PC-9 (cell line): ENCODE measurements around the gene WRNIP1. TPM values are rescaled to one million over a fixed set of nuclear protein-coding genes. Genes with fewer than 3 reads are reported as not detected.
A peak's percentile ranks its signal among the peaks of the same experiment; 100 is the strongest.

Experiments
- BruUV-seq: library from RNA; stranded (reverse); fragments of 400-500 nt; replicated peaks from 2 replicates; lab custom pipeline; 2021; lab: Mats Ljungman, UMichigan
- CTCF ChIA-PET: fragments of 300-600 bp; sonication (Branson Sonifier 250); formaldehyde crosslinking; loops from one replicate; lab custom pipeline; 2022; ENCODE audit warnings: antibody characterized with exemption; lab: Charles Lee
- POLR2A ChIA-PET: fragments of 300-600 bp; sonication (Branson Sonifier 250); formaldehyde crosslinking; loops from one replicate; lab custom pipeline; 2022; ENCODE audit warnings: antibody characterized with exemption; ENCODE audit not compliant: unreplicated experiment; lab: Charles Lee
- DNase-seq, 2 experiments: peaks; one replicate each; pipeline versions ENCODE4 v3.0.0 to v3.0.0-alpha.2; 2015 to 2022; ENCODE audit warnings: mixed read lengths in 1 of 2
- H2AFZ ChIP-seq: fragments of 200-600 bp; sonication (generic); 2 replicates; pipeline ENCODE4 v1.8.1; 2017; ENCODE audit warnings: antibody characterized with exemption
- H3F3A ChIP-seq: fragments of 200-600 bp; sonication (generic); 2 replicates; pipeline ENCODE4 v1.8.1; 2017; ENCODE audit warnings: antibody characterized with exemption, mild to moderate bottlenecking, low read depth; ENCODE audit not compliant: insufficient read depth
- H3K27ac ChIP-seq: fragments of 200-600 bp; sonication (generic); 2 replicates; pipeline ENCODE4 v1.6.1; 2016; ENCODE audit warnings: mixed run types
- H3K27me3 ChIP-seq: fragments of 200-600 bp; sonication (generic); 2 replicates; pipeline ENCODE4 v1.6.1; 2016; ENCODE audit warnings: low read depth, mixed run types; ENCODE audit not compliant: insufficient read depth
- H3K36me3 ChIP-seq: fragments of 200-600 bp; sonication (generic); 2 replicates; pipeline ENCODE4 v1.6.1; 2016; ENCODE audit warnings: low read depth, mixed run types
- H3K4me1 ChIP-seq: fragments of 200-600 bp; sonication (generic); replicated peaks from 2 replicates; pipeline ENCODE4 v1.6.1; 2016; ENCODE audit warnings: mixed run types; ENCODE audit not compliant: insufficient read depth
- H3K4me2 ChIP-seq: fragments of 200-600 bp; sonication (generic); 2 replicates; pipeline ENCODE4 v1.6.1; 2017; ENCODE audit warnings: mixed run types
- H3K4me3 ChIP-seq: fragments of 200-600 bp; sonication (generic); 2 replicates; pipeline ENCODE4 v1.6.1; 2016; ENCODE audit warnings: mixed run types
- H3K79me2 ChIP-seq: fragments of 200-600 bp; sonication (generic); 2 replicates; pipeline ENCODE4 v1.6.1; 2017; ENCODE audit warnings: low read depth, mixed run types
- H3K9me2 ChIP-seq: fragments of 200-600 bp; sonication (generic); 2 replicates; pipeline ENCODE4 v1.8.1; 2017; ENCODE audit warnings: mild to moderate bottlenecking; ENCODE audit not compliant: insufficient read depth
- H3K9me3 ChIP-seq: fragments of 200-600 bp; sonication (generic); 2 replicates; pipeline ENCODE4 v1.8.1; 2016; ENCODE audit warnings: low read depth; ENCODE audit not compliant: insufficient read depth
- H4K20me1 ChIP-seq: fragments of 200-600 bp; sonication (generic); 2 replicates; pipeline ENCODE4 v1.8.1; 2017; ENCODE audit not compliant: insufficient read depth
- EZH2 ChIP-seq: fragments of 200-600 bp; sonication (generic); IDR thresholded peaks from 2 replicates; pipeline ENCODE4 v1.8.0; 2017; ENCODE audit warnings: antibody characterized with exemption, low read depth
- intact Hi-C: fragments of 100-400 bp; cut with micrococcal nuclease; formaldehyde crosslinking; loops from one replicate; pipeline ENCODE4 v1.10.0; 2022; ENCODE audit not compliant: unreplicated experiment
- total RNA-seq: library from RNA; stranded (reverse); gene quantifications from 2 replicates; pipeline ENCODE4 v1.2.3, GENCODE V29; 2021
- TF ChIP-seq, protein P1 (sequence below): fragments of 200-600 bp; sonication (generic); conservative IDR thresholded peaks from 2 replicates; pipeline ENCODE4 v1.6.1; 2017; ENCODE audit warnings: mixed run types, antibody characterized with exemption, mild to moderate bottlenecking, moderate library complexity

The WRNIP1 gene
- total RNA-seq, 1 experiment from 2014 or later = 61.4 TPM

DNA sequence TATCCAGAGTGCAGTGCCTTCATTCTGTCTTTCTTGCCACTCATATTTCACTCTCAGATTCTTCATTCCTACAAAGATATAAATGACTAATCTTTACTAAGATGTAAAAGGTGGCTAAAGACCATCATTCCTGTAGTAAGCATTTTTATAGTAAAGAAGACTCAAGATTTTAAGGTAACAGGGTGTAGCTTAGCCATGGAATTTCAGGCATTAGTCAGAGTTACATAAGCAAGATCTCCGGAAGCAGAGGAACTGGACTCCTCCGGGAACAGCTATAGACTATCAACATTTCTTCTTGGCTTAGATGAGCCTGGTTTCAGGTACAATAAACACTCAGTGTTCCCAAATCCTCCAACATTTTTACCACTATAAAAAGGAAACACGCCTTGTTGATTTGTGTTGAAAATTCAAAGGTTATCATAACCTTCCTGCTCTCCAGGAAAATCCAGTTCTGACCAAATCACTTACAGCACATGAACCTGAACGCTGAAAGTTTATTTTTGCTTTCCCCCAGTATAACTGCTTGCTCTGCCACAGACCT is 52.8 kb downstream of the WRNIP1 start:
- Histone ChIP-seq H3K9me2 (no peaks in the 10 kb centered on the region), H3K79me2 (peaks cover 11% of the 10 kb centered on the region; the same call in 1 of the 2 replicates), H2AFZ (no peak overlapping the region), H3K27me3 (no peaks in the 10 kb centered on the region), H3K4me1 (peaks cover 34% of the 10 kb centered on the region), H4K20me1 (no peaks in the 10 kb centered on the region), H3K36me3 (no peaks in the 10 kb centered on the region; the same call in 1 of the 2 replicates), H3K9me3 (peaks cover 16% of the 10 kb centered on the region), H3K4me3 (peak overlapping the region; percentile 34; the same call in 1 of the 2 replicates), H3F3A (peaks cover 32% of the 10 kb centered on the region), H3K4me2 (peak overlapping the region; percentile 84), H3K27ac (peak overlapping the region; percentile 98)
- peak in 1 of 2 experiments; percentile 84 for DNase-seq
- POLR2A ChIA-PET = interaction anchor here (0.6 to 1.0 kb wide), 7 partner anchors 20 to 932 kb away, joined by 3 to 16 read pairs (median 4); partner anchors contain the start of gene SERPINB1
- TF ChIP-seq, protein P1, sequence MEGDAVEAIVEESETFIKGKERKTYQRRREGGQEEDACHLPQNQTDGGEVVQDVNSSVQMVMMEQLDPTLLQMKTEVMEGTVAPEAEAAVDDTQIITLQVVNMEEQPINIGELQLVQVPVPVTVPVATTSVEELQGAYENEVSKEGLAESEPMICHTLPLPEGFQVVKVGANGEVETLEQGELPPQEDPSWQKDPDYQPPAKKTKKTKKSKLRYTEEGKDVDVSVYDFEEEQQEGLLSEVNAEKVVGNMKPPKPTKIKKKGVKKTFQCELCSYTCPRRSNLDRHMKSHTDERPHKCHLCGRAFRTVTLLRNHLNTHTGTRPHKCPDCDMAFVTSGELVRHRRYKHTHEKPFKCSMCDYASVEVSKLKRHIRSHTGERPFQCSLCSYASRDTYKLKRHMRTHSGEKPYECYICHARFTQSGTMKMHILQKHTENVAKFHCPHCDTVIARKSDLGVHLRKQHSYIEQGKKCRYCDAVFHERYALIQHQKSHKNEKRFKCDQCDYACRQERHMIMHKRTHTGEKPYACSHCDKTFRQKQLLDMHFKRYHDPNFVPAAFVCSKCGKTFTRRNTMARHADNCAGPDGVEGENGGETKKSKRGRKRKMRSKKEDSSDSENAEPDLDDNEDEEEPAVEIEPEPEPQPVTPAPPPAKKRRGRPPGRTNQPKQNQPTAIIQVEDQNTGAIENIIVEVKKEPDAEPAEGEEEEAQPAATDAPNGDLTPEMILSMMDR = no peak
- no peak for TF ChIP-seq EZH2
- intact Hi-C loops = loop anchor here (1.0 kb wide), 2 partner anchors 8 to 23 kb away; partner anchors contain the start of gene SERPINB1
- no TSS peak for BruUV-seq
- CTCF ChIA-PET = no interaction called here

DNA sequence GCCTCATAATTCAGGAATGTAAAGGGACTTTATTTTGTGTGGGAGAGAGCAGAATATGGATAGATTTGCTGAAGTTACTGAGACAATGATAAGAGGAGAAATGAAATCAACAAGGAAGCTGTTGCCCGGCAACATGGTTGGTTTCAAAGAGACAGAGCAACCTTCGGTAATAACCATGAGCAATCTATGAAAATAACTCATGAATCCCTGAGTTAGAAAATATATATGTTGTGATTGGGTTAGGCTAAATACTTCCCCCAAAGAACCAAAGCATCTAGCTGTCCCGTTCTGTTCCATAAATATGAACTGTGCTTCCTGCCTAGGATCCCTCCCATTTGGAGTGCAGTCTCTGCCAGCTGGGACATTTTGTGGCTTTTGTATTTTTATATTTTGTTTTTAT is 53.4 kb downstream of the WRNIP1 start:
- Histone ChIP-seq H3K4me3 (peak overlapping the region; percentile 34; the same call in 1 of the 2 replicates), H3K79me2 (peaks cover 11% of the 10 kb centered on the region; the same call in 1 of the 2 replicates), H3K27ac (peak overlapping the region; percentile 98), H3K36me3 (no peaks in the 10 kb centered on the region; the same call in 1 of the 2 replicates), H3K9me3 (peaks cover 16% of the 10 kb centered on the region), H3K27me3 (no peaks in the 10 kb centered on the region), H3K9me2 (no peaks in the 10 kb centered on the region), H3F3A (peaks cover 35% of the 10 kb centered on the region), H4K20me1 (no peaks in the 10 kb centered on the region), H3K4me2 (peak overlapping the region; percentile 84), H3K4me1 (peaks cover 40% of the 10 kb centered on the region), H2AFZ (no peak overlapping the region)
- ChIA-PET CTCF (no interaction called here), POLR2A (interaction anchor here (0.6 to 1.0 kb wide), 2 partner anchors 23 to 931 kb away, joined by 3 to 12 read pairs; partner anchors contain the start of gene SERPINB1)
- intact Hi-C loops = loop anchor here (1.0 kb wide), 2 partner anchors 8 to 23 kb away; partner anchors contain the start of gene SERPINB1
- TF ChIP-seq, protein P1 = no peak
- DNase-seq = peak in 1 of 2 experiments; percentile 67
- BruUV-seq = no TSS peak

DNA sequence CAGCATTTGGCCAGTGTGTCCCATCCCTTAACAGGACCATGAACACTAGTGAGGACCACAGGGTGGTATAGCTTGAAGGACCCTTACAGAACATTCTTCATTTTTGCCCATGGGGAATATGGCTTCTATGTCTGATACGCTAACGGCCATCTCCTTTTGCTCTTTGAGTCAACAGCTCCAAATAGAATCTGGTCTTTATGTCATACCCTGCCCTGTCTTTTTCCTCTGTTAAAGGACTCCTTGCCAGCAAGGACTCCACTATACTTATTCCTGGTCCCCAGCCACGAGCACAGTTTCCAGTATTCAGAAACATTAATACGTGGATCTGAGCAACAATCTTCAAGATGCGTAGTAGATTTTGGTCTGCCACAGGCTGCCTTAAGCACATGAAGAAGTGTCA is 53.9 kb downstream of the WRNIP1 start:
- H3F3A ChIP-seq = peaks cover 37% of the 10 kb centered on the region
- H3K9me3 ChIP-seq = peaks cover 16% of the 10 kb centered on the region
- H3K4me3 ChIP-seq = no peak overlapping the region
- H3K9me2 ChIP-seq = no peaks in the 10 kb centered on the region
- no peak overlapping the region for H2AFZ ChIP-seq
- H3K27me3 ChIP-seq = no peaks in the 10 kb centered on the region
- no peaks in the 10 kb centered on the region for H4K20me1 ChIP-seq
- peak overlapping the region; percentile 84 for H3K4me2 ChIP-seq
- H3K79me2 ChIP-seq = peaks cover 11% of the 10 kb centered on the region; the same call in 1 of the 2 replicates
- H3K36me3 ChIP-seq = no peaks in the 10 kb centered on the region; the same call in 1 of the 2 replicates
- H3K27ac ChIP-seq = peak overlapping the region; percentile 98
- ChIA-PET CTCF (no interaction called here), POLR2A (no interaction called here)
- no peak for DNase-seq
- peaks cover 42% of the 10 kb centered on the region for H3K4me1 ChIP-seq
- no TSS peak for BruUV-seq
- intact Hi-C loops = no loop called here
- no peak for TF ChIP-seq EZH2
- TF ChIP-seq, protein P1 = no peak
